Measurements from ENCODE around the gene TTC13. TPM values are rescaled to one million over a fixed set of nuclear protein-coding genes. Genes with fewer than 3 reads are reported as not detected.
A peak's percentile ranks its signal among the peaks of the same experiment; 100 is the strongest.
"Not testable (repeated sequence)": the region's sequence is repeated elsewhere in the genome, so short reads cannot be mapped to it uniquely, and the experiment has no call there.

The TTC13 gene, protein sequence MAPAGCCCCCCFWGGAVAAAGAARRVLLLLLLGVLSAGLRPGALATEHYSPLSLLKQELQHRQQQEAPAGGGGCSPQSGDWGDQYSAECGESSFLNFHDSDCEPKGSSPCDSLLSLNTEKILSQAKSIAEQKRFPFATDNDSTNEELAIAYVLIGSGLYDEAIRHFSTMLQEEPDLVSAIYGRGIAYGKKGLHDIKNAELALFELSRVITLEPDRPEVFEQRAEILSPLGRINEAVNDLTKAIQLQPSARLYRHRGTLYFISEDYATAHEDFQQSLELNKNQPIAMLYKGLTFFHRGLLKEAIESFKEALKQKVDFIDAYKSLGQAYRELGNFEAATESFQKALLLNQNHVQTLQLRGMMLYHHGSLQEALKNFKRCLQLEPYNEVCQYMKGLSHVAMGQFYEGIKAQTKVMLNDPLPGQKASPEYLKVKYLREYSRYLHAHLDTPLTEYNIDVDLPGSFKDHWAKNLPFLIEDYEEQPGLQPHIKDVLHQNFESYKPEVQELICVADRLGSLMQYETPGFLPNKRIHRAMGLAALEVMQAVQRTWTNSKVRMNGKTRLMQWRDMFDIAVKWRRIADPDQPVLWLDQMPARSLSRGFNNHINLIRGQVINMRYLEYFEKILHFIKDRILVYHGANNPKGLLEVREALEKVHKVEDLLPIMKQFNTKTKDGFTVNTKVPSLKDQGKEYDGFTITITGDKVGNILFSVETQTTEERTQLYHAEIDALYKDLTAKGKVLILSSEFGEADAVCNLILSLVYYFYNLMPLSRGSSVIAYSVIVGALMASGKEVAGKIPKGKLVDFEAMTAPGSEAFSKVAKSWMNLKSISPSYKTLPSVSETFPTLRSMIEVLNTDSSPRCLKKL
- 5.7 TPM for total RNA-seq
- long read RNA-seq, transcript TTC13-201 (23 exons, 3,253 nt): major isoform, 5 of 14 reads
- long read RNA-seq, partial matches to known transcripts: 1 of 14 reads
- long read RNA-seq, other reads (novel, unspliced or antisense): 8 of 14 reads

GRCh38 chr1:230978491-230979388, at the start of gene TTC13, which contains the start of gene ARV1:
TSS of gene TTC13 (minus strand) at chr1:230978861. CDS start at chr1:230978830, 31 bp downstream.
TSS of gene ARV1 (plus strand) at chr1:230979094. CDS start at chr1:230979106, 12 bp downstream.
- ATAC-seq (ENCODE audit: poor library complexity) (peak; percentile 100), DNase-seq (peak; percentile 99)
- intact Hi-C loops (cut with DNase I): no loop called here

DNA sequence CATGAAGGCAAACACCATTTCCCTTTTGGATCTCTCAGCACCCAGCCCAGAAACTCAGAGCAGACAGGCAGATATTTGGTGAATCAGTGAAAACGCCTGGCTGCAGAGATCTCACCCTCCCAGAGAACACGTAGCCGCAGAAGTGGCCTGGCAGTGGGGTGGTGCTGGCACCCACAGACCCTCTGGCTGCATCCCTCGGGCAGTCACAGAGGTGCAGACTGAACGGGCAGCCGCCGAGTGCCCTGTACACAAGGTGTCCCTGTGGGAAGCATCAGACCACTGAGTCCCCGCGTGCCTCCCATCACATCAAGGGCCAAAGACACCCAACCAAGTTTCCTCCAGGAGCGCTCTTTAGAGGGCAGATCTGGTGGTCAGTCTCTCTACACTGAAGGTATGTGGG, 49.3 kb upstream of the TTC13 start:
- DNase-seq: no peak
- intact Hi-C loops (cut with DNase I): no loop called here
- ATAC-seq (ENCODE audit: poor library complexity): no peak

DNA sequence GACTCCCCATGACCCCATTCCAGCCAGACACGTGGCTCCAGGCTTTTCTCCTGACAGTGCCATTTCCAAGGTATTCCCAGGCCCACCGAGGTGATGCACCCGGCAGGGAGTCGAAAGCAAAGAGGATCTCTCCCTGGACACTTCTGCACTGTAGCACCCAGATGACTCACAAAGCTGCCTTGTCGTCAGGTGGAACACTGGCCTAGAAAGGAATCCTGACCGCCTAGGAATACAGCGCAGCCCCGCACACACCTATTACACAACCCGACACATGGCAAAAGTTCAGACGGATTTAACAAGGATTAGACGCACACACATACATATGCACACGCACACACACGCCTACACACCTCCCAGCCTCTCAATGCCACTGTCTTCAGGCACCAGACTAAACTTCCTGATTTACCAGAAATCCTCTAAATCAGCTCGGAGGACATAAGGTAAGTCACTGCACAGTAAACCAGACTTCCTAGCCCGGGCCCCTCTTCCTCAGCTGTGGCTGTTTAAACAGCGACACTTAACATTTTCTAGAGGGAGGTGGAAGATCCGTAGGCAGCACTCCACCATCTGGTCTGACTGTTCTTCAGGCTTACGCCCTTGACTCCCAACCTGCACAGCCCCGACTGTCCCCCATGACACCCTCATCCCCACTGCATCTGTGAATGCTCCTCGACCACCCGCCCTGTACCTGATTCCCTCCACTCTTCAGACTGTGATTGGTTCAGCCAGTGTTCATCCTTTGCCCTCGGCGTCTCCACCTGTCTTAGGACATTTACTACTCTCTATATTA, 48.7 kb upstream of the TTC13 start:
- DNase-seq (no peak), ATAC-seq (ENCODE audit: poor library complexity) (no peak)
- intact Hi-C loops (cut with DNase I): no loop called here

DNA sequence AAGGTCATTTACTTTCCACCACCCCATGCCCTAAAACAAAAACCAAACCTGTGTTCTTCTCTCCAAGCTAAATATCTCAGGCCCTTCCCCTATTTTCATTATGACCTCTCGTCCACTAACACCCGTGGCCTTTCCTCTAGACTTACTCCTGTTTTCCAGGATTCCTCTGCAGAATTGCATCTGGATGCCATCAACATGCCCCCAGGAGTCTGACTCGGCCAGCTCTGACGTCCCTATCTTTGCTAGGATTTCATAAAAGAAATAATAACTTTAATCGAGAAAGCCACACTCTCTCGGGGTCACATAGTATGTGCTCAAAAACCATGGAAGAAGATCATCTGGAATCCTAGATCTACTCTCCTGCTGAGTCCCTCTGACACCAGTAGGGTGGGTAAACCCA, 47.9 kb upstream of the TTC13 start:
- no peak for DNase-seq
- no peak for ATAC-seq (ENCODE audit: poor library complexity)
- intact Hi-C loops (cut with DNase I): no loop called here

- intact Hi-C loops (cut with DNase I): no loop called here
- DNase-seq (no peak), ATAC-seq (ENCODE audit: poor library complexity) (no peak)
Observed at GRCh38 chr1:231023150-231023549, 44.5 kb upstream of the TTC13 start.

DNA sequence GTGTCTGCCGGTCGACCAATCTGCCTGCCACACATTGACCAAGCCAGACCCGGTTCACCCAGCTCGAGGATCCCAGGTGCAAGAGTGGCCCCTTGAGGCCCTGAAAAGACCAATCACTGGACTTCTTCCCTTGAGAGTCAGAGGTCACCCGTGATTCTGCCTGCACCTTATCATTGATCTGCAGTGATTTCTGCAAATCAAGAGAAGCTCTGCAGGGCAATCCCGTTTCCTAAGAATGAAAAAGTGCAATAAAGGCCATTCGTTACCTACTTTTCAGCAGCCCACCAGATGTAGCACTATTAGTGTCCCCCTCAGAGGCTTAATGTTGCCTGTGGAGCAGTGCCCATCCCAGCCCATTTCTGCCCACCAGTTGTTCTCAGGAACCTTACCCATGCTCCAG, 43.9 kb upstream of the TTC13 start:
- DNase-seq; intact Hi-C loops (cut with DNase I); ATAC-seq (ENCODE audit: poor library complexity): not testable (repeated sequence)

- no peak for DNase-seq
- intact Hi-C loops (cut with DNase I): no loop called here
- ATAC-seq (ENCODE audit: poor library complexity): no peak
Observed at GRCh38 chr1:231021540-231022031, 42.9 kb upstream of the TTC13 start.

DNA sequence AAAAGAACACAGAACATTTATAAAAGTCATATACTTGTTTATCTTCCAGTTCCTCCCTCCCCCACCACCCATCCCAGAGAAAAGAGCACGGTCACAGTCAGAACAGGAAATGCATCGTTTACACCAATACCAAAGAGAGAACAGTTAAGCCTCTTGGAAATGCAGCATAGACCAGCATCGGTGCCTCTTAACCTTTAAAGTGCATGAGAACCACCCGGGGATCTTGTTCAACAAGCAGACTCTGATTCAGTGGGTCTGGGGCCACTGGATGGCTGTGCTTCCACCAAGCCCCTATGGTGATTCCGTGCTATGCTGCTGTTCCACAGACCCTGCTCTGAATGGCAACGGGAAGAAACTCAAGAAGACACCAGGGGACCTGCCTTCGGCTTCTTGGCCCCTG, 42.2 kb upstream of the TTC13 start:
- DNase-seq (no peak), ATAC-seq (ENCODE audit: poor library complexity) (no peak)
- intact Hi-C loops (cut with DNase I): no loop called here

DNA sequence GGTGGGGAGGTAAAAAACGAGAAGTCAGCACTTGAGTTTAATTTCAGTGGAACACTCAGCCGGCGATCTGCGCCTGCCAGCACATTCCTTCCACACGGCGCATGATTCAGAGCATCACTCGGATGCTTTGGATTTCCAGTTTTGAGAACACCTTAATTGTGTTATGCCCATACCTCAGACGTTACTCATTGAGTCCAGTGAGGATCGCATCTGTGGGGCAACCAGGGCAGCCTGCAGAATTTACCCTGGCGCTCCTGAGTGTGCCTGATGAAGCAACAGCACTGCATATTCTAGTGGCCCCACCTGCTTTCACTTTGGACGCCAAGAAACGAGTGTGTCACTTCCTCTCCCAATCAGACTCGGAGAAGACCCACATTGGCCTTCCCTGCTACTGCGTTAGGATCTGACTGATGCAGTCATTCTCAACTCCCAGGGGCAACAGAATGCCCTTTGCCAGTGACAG, 41.5 kb upstream of the TTC13 start:
- ATAC-seq (ENCODE audit: poor library complexity): no peak
- intact Hi-C loops (cut with DNase I): no loop called here
- DNase-seq: no peak

- DNase-seq: no peak
- intact Hi-C loops (cut with DNase I): no loop called here
- ATAC-seq (ENCODE audit: poor library complexity): no peak
Observed at GRCh38 chr1:231019711-231020110, 41.0 kb upstream of the TTC13 start.

- ATAC-seq (ENCODE audit: poor library complexity): no peak
- intact Hi-C loops (cut with DNase I): no loop called here
- DNase-seq: no peak
Observed at GRCh38 chr1:231016966-231017365, 38.3 kb upstream of the TTC13 start.

- intact Hi-C loops (cut with DNase I): no loop called here
- ATAC-seq (ENCODE audit: poor library complexity) (no peak), DNase-seq (no peak)
Observed at GRCh38 chr1:231016234-231016633, 37.6 kb upstream of the TTC13 start.

- ATAC-seq (ENCODE audit: poor library complexity): no peak
- intact Hi-C loops (cut with DNase I): no loop called here
- no peak for DNase-seq
Observed at GRCh38 chr1:231013391-231014015, 34.8 kb upstream of the TTC13 start.

DNA sequence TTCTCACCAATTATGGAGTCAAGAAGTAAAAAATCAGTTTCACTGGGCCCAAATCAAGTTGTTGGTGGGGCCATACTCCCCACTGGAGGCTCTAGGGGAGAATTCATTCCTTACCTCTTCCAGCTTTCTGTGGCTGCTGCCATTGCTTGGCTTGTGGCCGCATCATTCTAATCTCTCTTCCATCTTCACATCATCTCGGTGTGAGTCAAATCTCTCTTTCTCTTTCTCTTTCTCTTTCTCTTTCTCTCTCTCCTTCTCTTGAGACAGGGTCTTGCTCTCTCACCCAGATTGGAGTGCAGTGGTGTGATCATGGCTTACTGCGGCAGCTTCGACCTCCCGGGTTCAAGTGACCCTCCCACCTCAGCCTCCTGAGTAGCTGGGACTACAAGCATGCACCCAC, 33.3 kb upstream of the TTC13 start:
- intact Hi-C loops (cut with DNase I): no loop called here
- no peak for DNase-seq
- no peak for ATAC-seq (ENCODE audit: poor library complexity)

- ATAC-seq (ENCODE audit: poor library complexity) (no peak), DNase-seq (no peak)
- intact Hi-C loops (cut with DNase I): no loop called here
Observed at GRCh38 chr1:231011360-231011759, 32.7 kb upstream of the TTC13 start.

- intact Hi-C loops (cut with DNase I); ATAC-seq (ENCODE audit: poor library complexity): not testable (repeated sequence)
Observed at GRCh38 chr1:231007535-231007934, 28.9 kb upstream of the TTC13 start.

DNA sequence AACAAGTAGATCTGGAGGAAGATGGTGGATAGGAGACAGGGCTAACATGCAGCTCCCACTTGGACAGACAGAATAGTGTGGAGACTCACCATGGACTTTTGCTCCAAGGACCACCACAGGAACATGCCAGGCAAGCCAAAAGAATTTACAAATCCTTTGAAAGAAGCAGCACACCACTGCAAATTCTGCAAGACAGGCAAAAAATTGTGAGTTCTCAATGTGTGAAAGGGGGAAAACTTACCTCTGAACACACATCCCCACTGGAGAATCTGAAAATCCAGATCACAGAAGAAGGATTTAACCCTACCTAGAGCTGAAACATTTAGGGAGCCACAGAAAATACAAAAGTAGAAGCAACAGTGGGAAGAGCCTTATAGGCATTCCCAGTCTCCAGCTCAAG, 23.2 kb upstream of the TTC13 start:
- intact Hi-C loops (cut with DNase I): no loop called here
- no peak for DNase-seq
- ATAC-seq (ENCODE audit: poor library complexity): no peak

More at GRCh38 chr1:231007535-231007934, 28.9 kb upstream of the TTC13 start:
- DNase-seq: not testable (repeated sequence)
